HG03196 (cell line): ENCODE data around the gene RBM25.

Experiments
- ATAC-seq: cut with Tn5 transposase; IDR thresholded peaks from one replicate; pipeline ENCODE4 v1.9.1; 2021; ENCODE audit not compliant: unreplicated experiment

The RBM25 gene

GRCh38 chr14:73102806-73103497 lies 44.6 kb downstream of the RBM25 start:
- ATAC-seq = no peak

GRCh38 chr14:73105050-73105449 lies 46.7 kb downstream of the RBM25 start:
- no peak for ATAC-seq

GRCh38 chr14:73105727-73106126 lies 47.4 kb downstream of the RBM25 start:
- ATAC-seq = no peak

GRCh38 chr14:73116079-73116665 lies 57.8 kb downstream of the RBM25 start:
- ATAC-seq = no peak

- no peak for ATAC-seq
These were observed 66.0 kb downstream of the RBM25 start for GRCh38 chr14:73124180-73124894.

- ATAC-seq = no peak
These were observed 66.8 kb downstream of the RBM25 start for GRCh38 chr14:73125169-73125588.

- ATAC-seq = no peak
These were observed 67.4 kb downstream of the RBM25 start for GRCh38 chr14:73125746-73126145.

- no peak for ATAC-seq
These were observed 75.5 kb downstream of the RBM25 start for GRCh38 chr14:73133795-73134194.

GRCh38 chr14:73136085-73136386 lies 77.7 kb downstream of the RBM25 start:
- no peak for ATAC-seq

- peak; percentile 90 for ATAC-seq
These were observed 78.3 kb downstream of the RBM25 start, which contains the start of gene PSEN1 for GRCh38 chr14:73136387-73137225. PSEN1 (plus strand) TSS chr14:73136507; CDS start chr14:73148020, 11,513 bp downstream.

GRCh38 chr14:73140811-73141323 lies 82.5 kb downstream of the RBM25 start:
- ATAC-seq = no peak

- peak; percentile 45 for ATAC-seq
These were observed 83.9 kb downstream of the RBM25 start for GRCh38 chr14:73142216-73142615.

GRCh38 chr14:73143003-73143402 lies 84.7 kb downstream of the RBM25 start:
- ATAC-seq = no peak

- no peak for ATAC-seq
These were observed 85.3 kb downstream of the RBM25 start for GRCh38 chr14:73143617-73144016.

- ATAC-seq = no peak
These were observed 87.0 kb downstream of the RBM25 start for GRCh38 chr14:73145371-73145770.

- no peak for ATAC-seq
These were observed 87.8 kb downstream of the RBM25 start for GRCh38 chr14:73146111-73146510.

GRCh38 chr14:73149753-73150152 lies 91.4 kb downstream of the RBM25 start:
- no peak for ATAC-seq

GRCh38 chr14:73153272-73153671 lies 94.9 kb downstream of the RBM25 start:
- ATAC-seq = no peak

GRCh38 chr14:73162251-73162650 lies 103.9 kb downstream of the RBM25 start:
- ATAC-seq = no peak

- ATAC-seq = no peak
These were observed 108.1 kb downstream of the RBM25 start for GRCh38 chr14:73166399-73166798.

GRCh38 chr14:73167727-73168126 lies 109.4 kb downstream of the RBM25 start:
- ATAC-seq = no peak
